Mesodermal cell (in vitro differentiated cells): ENCODE data around the gene VAPB. TPM values are rescaled to one million over a fixed set of nuclear protein-coding genes. Genes with fewer than 3 reads are reported as not detected.
A peak's percentile ranks its signal among the peaks of the same experiment; 100 is the strongest.

Experiments used
- H3K27ac ChIP-seq: 2 replicates; pipeline ENCODE4 v1.7.0; 2013; ENCODE audit warnings: mild to moderate bottlenecking, low read depth, low read length, moderate library complexity; ENCODE audit not compliant: severe bottlenecking
- H3K36me3 ChIP-seq: 2 replicates; pipeline ENCODE4 v1.7.1; 2013; ENCODE audit warnings: mild to moderate bottlenecking, low read length, moderate library complexity; ENCODE audit not compliant: control insufficient read depth, insufficient read depth
- H3K4me1 ChIP-seq: one replicate; pipeline ENCODE4 v1.7.1; 2013; ENCODE audit warnings: mild to moderate bottlenecking, low read length; ENCODE audit not compliant: insufficient read depth, control insufficient read depth, poor library complexity, severe bottlenecking
- H3K4me3 ChIP-seq: 2 replicates; pipeline ENCODE4 v1.7.0; 2013; ENCODE audit warnings: low read length, control low read depth, mild to moderate bottlenecking; ENCODE audit not compliant: insufficient read depth, poor library complexity, severe bottlenecking; ENCODE audit errors: extremely low read depth
- H3K9me3 ChIP-seq: 2 replicates; pipeline ENCODE4 v1.7.1; 2013; ENCODE audit warnings: mild to moderate bottlenecking, low read length, moderate library complexity; ENCODE audit not compliant: control insufficient read depth
- WGBS, 2 experiments: methylation state at CpG; one replicate each; pipeline ENCODE4 v1.1.5; 2013; ENCODE audit warnings: missing lambda C conversion rate in 2 of 2; ENCODE audit not compliant: insufficient coverage in 2 of 2; 5-methylcytosine and 5-hydroxymethylcytosine counted together
- polyA plus RNA-seq, 2 experiments: library from polyadenylated mRNA; stranded (reverse); fragments of 50-300 nt; gene quantifications; one replicate each; pipeline ENCODE4 v1.2.3, GENCODE V29; 2013

VAPB gene, protein sequence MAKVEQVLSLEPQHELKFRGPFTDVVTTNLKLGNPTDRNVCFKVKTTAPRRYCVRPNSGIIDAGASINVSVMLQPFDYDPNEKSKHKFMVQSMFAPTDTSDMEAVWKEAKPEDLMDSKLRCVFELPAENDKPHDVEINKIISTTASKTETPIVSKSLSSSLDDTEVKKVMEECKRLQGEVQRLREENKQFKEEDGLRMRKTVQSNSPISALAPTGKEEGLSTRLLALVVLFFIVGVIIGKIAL
- polyA plus RNA-seq (2013, experiment 1 of 2) = 38.4 TPM
- 43.1 TPM for polyA plus RNA-seq (2013, experiment 2 of 2)

DNA sequence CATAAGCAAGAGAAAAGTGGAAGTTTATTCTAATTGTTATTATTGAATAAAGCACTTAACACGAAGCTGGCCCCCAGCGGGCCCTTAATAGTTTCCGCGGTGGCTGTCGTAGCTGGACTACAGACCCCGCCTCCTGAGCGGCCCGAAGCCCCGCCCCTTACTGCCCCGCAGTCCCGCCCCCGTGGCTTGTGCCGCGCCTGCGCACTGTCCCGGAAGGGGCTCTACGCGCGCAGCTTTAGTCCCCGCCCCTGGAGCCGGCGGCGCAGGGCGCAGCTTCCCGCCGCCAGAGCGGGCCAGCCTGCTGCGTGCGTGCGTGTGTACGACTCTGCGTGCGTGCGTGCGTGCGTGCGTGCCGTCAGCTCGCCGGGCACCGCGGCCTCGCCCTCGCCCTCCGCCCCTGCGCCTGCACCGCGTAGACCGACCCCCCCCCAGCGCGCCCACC is at the start of gene VAPB:
Gene VAPB, plus strand, starts transcription at position 348 of the 442 bp plus-strand sequence. CDS start 231 bp downstream, outside the sequence.
- WGBS, 2 experiments = 0% methylated on average over 32 to 48 of the region's 51 CpGs
- Histone ChIP-seq H3K4me1 (peaks cover 12% of the 10 kb centered on the region), H3K27ac (peak within 1 kb of the TSS; percentile 89), H3K36me3 (peaks cover 35% of the 10 kb centered on the region), H3K9me3 (no peaks in the 10 kb centered on the region), H3K4me3 (peak within 1 kb of the TSS; percentile 72)

DNA sequence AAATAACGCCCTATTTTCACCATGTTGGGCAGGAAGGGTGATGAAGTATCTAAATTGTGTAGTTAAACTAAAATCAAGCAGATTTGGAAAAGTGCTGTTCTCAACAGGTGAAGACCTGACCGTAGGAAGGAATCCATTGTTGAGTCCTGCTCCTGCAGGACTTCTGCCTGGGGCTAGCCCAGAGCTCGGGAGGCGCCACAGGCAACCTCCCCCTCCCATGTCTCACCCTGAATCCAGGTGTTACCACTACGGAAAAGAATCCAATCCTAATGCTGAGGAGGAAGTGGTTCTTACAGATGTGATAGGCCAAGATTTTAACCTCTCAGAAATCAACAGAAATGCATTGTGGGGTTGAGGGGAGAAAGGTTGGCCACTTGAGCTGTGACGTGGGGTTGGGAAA is 49.3 kb upstream of the VAPB start:
- Histone ChIP-seq H3K4me1 (peaks cover 5% of the 10 kb centered on the region), H3K27ac (no peak overlapping the region), H3K9me3 (no peaks in the 10 kb centered on the region), H3K36me3 (peaks cover 10% of the 10 kb centered on the region), H3K4me3 (no peak overlapping the region)
- WGBS, 2 experiments = 86 to 100% methylated on average over 2 of the region's 6 CpGs

DNA sequence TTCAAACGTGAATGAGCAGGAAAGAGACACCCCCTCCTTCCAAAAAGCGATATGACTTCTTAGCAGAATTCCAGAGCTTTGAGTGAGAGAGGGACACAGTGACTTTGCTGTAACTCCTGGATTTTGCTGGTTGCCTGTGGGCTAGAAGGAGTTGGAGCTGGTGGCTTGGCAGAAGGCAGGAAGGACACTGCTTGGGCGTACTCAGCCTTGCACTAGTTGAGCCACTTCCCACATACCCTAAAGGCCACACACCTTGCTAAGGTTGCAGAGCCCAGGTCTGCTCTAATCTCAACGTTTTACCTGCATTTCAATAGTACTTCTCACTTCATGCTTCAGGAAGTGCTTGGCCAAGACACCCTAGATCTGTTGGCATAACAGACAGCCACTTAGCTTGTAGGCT is 48.9 kb upstream of the VAPB start:
- Histone ChIP-seq H3K4me1 (peaks cover 5% of the 10 kb centered on the region), H3K27ac (no peak overlapping the region), H3K4me3 (no peak overlapping the region), H3K9me3 (no peaks in the 10 kb centered on the region), H3K36me3 (peaks cover 14% of the 10 kb centered on the region)
- WGBS, 2 experiments = 100% methylated on average over 1 of the region's 4 CpGs

DNA sequence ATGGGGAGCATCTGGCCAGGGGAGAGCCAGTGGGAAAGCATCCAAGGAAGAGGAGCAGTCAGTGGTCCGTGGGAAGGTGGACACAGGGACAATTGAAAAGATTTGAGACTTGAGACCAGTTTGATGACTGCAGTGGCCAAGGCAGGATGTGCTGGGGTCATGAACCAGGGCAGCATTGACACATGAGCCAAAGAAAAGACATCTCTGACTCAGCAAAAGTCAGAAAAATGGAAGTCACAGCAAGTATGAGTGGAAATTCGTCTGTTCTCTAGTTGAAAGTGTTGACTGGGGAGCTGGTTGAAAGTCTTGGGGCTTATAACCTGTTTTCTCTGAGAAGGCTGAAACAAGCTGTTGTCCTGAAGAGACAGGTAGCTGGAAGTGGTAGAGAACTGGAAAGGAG is 48.2 kb upstream of the VAPB start:
- H3K4me3 ChIP-seq = no peak overlapping the region
- H3K9me3 ChIP-seq = no peaks in the 10 kb centered on the region
- H3K27ac ChIP-seq = no peak overlapping the region
- 85 to 94% methylated on average over 2 of the region's 2 CpGs for WGBS, 2 experiments
- H3K36me3 ChIP-seq = peaks cover 21% of the 10 kb centered on the region
- H3K4me1 ChIP-seq = peaks cover 5% of the 10 kb centered on the region

DNA sequence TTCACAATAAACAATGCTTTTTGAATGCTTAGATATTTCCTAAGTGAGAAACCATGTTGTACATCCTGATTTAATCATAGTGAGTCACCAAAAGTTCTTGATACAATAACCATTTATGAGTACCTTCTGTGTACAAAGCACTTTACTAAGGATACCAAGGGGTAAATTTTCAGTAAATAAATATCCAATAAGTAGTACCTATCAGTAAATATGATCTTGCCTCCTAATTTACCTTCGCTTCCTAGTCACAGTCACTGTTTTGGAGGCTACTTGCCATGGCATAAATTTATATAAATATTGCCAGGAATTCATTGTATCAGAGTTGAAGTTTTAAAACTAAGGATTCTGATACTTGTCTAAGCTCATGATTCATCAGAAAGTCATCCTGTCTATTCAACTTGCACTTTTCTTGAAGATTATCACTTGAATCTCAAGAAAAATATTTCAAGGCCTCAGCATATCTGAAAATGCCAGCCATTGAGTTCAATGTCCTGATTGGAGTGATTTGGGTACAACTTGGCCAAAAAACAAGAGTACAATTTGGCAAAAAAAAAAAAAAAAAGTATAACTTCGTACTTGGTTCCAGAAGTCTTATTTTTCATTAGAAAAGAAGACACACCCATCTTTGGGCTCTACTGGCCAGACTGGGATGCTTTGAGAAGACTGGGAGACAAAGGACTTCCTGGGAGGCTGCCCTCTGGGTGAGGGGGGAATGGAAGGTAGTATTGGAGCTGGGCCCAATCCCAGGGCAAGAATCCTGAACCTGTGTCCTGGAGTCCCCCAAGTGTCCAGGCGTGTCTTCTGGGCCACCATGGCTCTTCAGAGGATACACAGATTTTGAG is 46.7 kb upstream of the VAPB start:
- WGBS, 2 experiments = 100% methylated on average over 1 of the region's 3 CpGs

DNA sequence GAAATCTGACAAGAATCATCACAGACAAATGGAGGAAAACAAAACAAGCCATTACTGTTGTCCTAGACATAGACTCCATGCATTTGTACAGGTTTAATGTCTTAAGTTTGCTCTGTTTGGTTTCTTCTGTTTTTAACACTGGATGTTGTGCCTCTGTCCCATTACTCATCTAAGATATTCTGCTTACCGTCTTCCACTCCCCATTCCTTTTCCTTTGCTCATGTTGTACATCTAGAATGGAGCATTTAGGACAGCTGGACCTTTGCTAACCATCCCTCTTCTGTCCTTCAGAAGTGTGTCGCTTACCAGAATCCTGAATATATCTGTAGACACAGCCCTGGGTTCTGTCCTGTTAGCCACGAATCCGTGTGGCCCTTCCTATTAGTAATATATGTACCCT is 44.3 kb upstream of the VAPB start:
- Histone ChIP-seq H3K4me1 (peaks cover 7% of the 10 kb centered on the region), H3K36me3 (peaks cover 29% of the 10 kb centered on the region), H3K9me3 (no peaks in the 10 kb centered on the region), H3K4me3 (no peak overlapping the region), H3K27ac (no peak overlapping the region)
- 95 to 100% methylated on average over 1 to 4 of the region's 4 CpGs for WGBS, 2 experiments

More for the DNA sequence above, 46.7 kb upstream of the VAPB start:
- Histone ChIP-seq H3K27ac (no peak overlapping the region), H3K36me3 (peaks cover 25% of the 10 kb centered on the region), H3K9me3 (no peaks in the 10 kb centered on the region), H3K4me3 (no peak overlapping the region), H3K4me1 (peaks cover 5% of the 10 kb centered on the region)

DNA sequence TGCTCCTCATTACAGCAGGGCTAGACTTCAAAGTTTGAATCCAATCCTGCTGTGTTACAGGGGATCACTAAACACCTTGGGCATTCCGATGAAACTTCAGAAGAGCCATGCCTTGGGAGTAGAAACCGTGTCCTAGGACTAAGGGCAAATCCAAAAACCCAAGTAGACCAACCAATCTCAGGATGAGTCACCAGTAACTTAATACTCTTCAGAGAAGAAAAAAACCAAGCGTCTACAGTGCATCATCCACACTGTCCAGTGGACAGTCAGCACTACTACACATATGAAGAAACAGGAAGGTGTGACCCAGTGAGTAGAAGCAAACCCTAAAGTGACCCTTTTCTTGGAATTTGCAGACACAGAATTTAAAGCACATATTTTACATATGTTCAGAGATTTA is 39.5 kb upstream of the VAPB start:
- WGBS, 2 experiments = 89 to 100% methylated on average over 2 to 3 of the region's 3 CpGs
- Histone ChIP-seq H3K9me3 (no peaks in the 10 kb centered on the region), H3K36me3 (peaks cover 53% of the 10 kb centered on the region), H3K27ac (no peak overlapping the region), H3K4me1 (peaks cover 2% of the 10 kb centered on the region), H3K4me3 (no peak overlapping the region)

DNA sequence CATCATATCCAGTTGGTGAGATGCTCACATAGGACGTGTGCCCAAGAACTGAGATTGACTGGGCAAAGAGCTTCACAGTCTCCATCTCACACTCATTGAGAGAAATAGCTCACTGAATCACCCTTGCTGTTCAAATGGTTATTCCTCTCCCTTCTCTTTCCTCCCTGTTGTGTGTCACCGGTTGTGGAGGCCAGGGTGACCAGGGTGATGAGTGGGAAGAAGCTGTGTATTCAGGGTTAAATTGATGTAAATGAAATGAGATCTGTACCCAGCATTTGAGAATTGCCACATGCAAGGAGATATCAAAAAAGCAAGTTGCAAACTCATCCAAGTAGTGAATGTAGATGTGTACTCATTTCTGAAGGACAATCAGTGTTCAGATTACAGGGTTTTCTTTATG is 36.6 kb upstream of the VAPB start:
- Histone ChIP-seq H3K4me3 (no peak overlapping the region), H3K4me1 (peaks cover 2% of the 10 kb centered on the region), H3K27ac (no peak overlapping the region), H3K36me3 (peaks cover 57% of the 10 kb centered on the region), H3K9me3 (no peaks in the 10 kb centered on the region)
- 91 to 100% methylated on average over 1 of the region's 2 CpGs for WGBS, 2 experiments

DNA sequence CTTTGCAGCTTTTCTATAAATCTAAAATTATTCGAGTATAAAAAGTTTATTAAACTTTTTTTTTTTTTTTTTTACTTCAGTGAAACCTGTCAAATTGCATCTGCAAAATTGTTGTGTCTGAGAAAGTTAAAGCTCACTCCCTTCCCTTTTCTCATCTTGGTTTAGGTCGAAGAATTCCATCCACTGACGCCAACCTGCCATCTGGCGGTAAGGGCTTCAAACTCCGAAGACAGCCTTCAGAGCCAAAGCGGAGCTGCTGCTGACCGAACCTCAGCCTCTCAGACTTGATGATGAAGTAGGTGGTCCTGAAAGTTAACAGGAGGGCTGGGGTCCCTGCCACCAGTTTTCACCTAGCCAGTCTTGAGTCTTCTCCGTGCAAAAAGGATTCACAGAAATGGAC is 29.6 kb upstream of the VAPB start:
- Histone ChIP-seq H3K4me3 (no peak overlapping the region), H3K4me1 (no peaks in the 10 kb centered on the region), H3K9me3 (no peaks in the 10 kb centered on the region), H3K36me3 (peaks cover 50% of the 10 kb centered on the region), H3K27ac (no peak overlapping the region)
- WGBS, 2 experiments = 79 to 98% methylated on average over 3 to 6 of the region's 8 CpGs

DNA sequence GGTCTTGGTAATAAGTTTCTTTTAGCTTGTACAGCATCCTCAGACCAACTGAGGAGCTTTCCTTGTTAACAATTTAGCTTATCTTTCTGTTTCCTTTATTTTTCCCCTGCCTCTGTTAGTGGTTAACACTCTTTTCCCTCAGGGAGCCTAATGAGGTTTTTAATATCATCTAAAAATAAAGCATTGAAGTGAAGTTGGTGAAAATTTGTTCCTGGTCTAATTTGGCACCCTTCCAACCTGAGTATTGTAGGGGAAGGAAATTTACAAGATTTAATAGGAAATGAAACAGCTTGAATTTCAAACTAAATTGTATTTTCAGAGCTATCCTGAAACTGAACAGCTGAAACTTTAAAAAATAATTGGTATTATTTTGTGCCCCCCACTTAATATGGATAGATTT is 28.1 kb upstream of the VAPB start:
- H3K4me1 ChIP-seq = no peaks in the 10 kb centered on the region
- H3K9me3 ChIP-seq = no peaks in the 10 kb centered on the region
- H3K36me3 ChIP-seq = peaks cover 40% of the 10 kb centered on the region
- no peak overlapping the region for H3K4me3 ChIP-seq
- no peak overlapping the region for H3K27ac ChIP-seq
